Transverse colon (tissue), 4 donors: Measurements from ENCODE around the gene TOR3A.

Experiments
- CTCF ChIP-seq, 5 experiments: fragments of 200-600 bp in 3 of 5; fragments of 450-650 bp in 2 of 5; sonication (generic) in 3 of 5; IDR thresholded peaks; 1 replicate in 2 of 5; 2 replicates in 3 of 5; pipeline ENCODE4 v1.5.1; 2016 to 2017; ENCODE audit warnings: antibody characterized with exemption in 5 of 5, inconsistent platforms in 3 of 5, mild to moderate bottlenecking in 2 of 5, moderate library complexity in 1 of 5
- EP300 ChIP-seq: sonication (generic); formaldehyde crosslinking; IDR thresholded peaks from one replicate; pipeline ENCODE4 v1.6.1; 2017; ENCODE audit warnings: antibody characterized with exemption, low read depth
- POLR2A ChIP-seq: fragments of 450-650 bp; IDR thresholded peaks from one replicate; pipeline ENCODE4 v1.6.1; 2016; ENCODE audit warnings: antibody characterized with exemption, mild to moderate bottlenecking, moderate library complexity
- POLR2AphosphoS5 ChIP-seq, 3 donors: sonication (generic); formaldehyde crosslinking; IDR thresholded peaks; one replicate each; pipeline ENCODE4 v1.6.1; 2016; ENCODE audit warnings: antibody characterized with exemption in 3 of 3

- no peak for TF ChIP-seq CTCF (IDR thresholded peaks at IDR 0.05)
- no peak for TF ChIP-seq POLR2A
- no peak for TF ChIP-seq POLR2AphosphoS5 (IDR thresholded peaks at IDR 0.05)
- TF ChIP-seq EP300 = no peak
These were observed 12.9 kb downstream of the TOR3A start for GRCh38 chr1:179094818-179095217.
